Aorta (tissue), 5 donors: Measurements from ENCODE around the gene PADI4. TPM values are rescaled to one million over a fixed set of nuclear protein-coding genes. Genes with fewer than 3 reads are reported as not detected.
"Not testable (repeated sequence)": the region's sequence is repeated elsewhere in the genome, so short reads cannot be mapped to it uniquely, and the experiment has no call there.

Experiments used
- ATAC-seq: fragments of 200-7000 bp; cut with Tn5 transposase; one replicate; pipeline ENCODE4 v1.9.1; 2022; ENCODE audit warnings: moderate library complexity; ENCODE audit not compliant: low FRiP score
- DNase-seq, 2 donors: peaks; one replicate each; pipeline ENCODE4 v3.0.0-alpha.2; 2020
- H3K27ac ChIP-seq, 2 donors: one replicate each; pipeline ENCODE4 v1.5.1; 2013; ENCODE audit warnings: low read length in 2 of 2, mild to moderate bottlenecking in 2 of 2, moderate library complexity in 2 of 2, control low read depth in 1 of 2, inconsistent platforms in 1 of 2, low read depth in 1 of 2
- H3K27me3 ChIP-seq, 2 donors: one replicate each; pipeline ENCODE4 v1.6.1; 2013; ENCODE audit warnings: control low read depth in 1 of 2, low read length in 1 of 2, mild to moderate bottlenecking in 1 of 2, moderate library complexity in 1 of 2; ENCODE audit not compliant: insufficient read depth in 2 of 2, control insufficient read depth in 1 of 2
- H3K36me3 ChIP-seq, 2 donors: one replicate each; pipeline ENCODE4 v1.6.1; 2013; ENCODE audit warnings: control low read depth in 1 of 2, low read length in 1 of 2, mild to moderate bottlenecking in 1 of 2; ENCODE audit not compliant: insufficient read depth in 2 of 2, control insufficient read depth in 1 of 2
- H3K4me1 ChIP-seq, 2 donors: one replicate each; pipeline ENCODE4 v1.6.1; 2013; ENCODE audit warnings: low read length in 2 of 2, control low read depth in 1 of 2, mild to moderate bottlenecking in 1 of 2, moderate library complexity in 1 of 2; ENCODE audit not compliant: insufficient read depth in 2 of 2, control insufficient read depth in 1 of 2
- H3K4me3 ChIP-seq, 2 donors: one replicate each; pipeline ENCODE4 v1.5.1; 2013; ENCODE audit warnings: low read length in 2 of 2, control low read depth in 1 of 2, mild to moderate bottlenecking in 1 of 2
- H3K9me3 ChIP-seq: one replicate; pipeline ENCODE4 v1.6.1; 2013; ENCODE audit warnings: mild to moderate bottlenecking, low read length; ENCODE audit not compliant: control insufficient read depth
- WGBS, 2 donors: extraction: QIAGEN DNeasy Blood & Tissue Kit; methylation state at CpG; one replicate each; pipeline ENCODE4 v1.1.7; 2013; 5-methylcytosine and 5-hydroxymethylcytosine counted together
- intact Hi-C, 2 donors: fragments of 100-400 bp; cut with DNase I; formaldehyde crosslinking; loops; one replicate each; pipeline versions ENCODE4 v1.14.2 to v1.15.0; 2022
- polyA plus RNA-seq, 2 donors: library from polyadenylated mRNA; stranded (reverse); fragments of 200-250 nt; gene quantifications; one replicate each; pipeline ENCODE4 v1.2.3, GENCODE V29; 2013
- total RNA-seq, 2 donors: library from RNA; stranded (reverse); fragmentation: NEBNext Ultra II Directional; extraction: Animal tissue kit (Norgen Biotek cat#: 25700); gene quantifications; one replicate each; pipeline ENCODE4 v1.2.1, GENCODE V29; 2021
- donor health status: healthy with polysubstance abuse.
- donor health status: Bipolar disorder and iron deficiency.
- donor health status: DM: no; HTN: no; CAD: no.
- donor health status: DM: no; HTN: no; CAD: no.
- donor health status: DM: yes; HTN: yes; CAD: no.

The PADI4 gene
- total and polyA plus RNA-seq, 4 donors = 1.7 to 2.1 TPM; not detected in 2

- H3K27ac ChIP-seq = no peak overlapping the region
- no peaks in the 10 kb centered on the region for H3K36me3 ChIP-seq
- H3K27me3 ChIP-seq = no peaks in the 10 kb centered on the region
- ATAC-seq = peak; percentile 19
- no peaks in the 10 kb centered on the region for H3K4me1 ChIP-seq
- 28 to 30% methylated on average over 20 of the region's 20 CpGs for WGBS, 2 donors
- no peak overlapping the region for H3K4me3 ChIP-seq
- peaks cover 1% of the 10 kb centered on the region for H3K9me3 ChIP-seq
- peak; percentile 65 to 86 for DNase-seq
- intact Hi-C loops = no loop called here
Observed at GRCh38 chr1:17335821-17336710, 28.1 kb downstream of the PADI4 start.

GRCh38 chr1:17338706-17339493 is 30.9 kb downstream of the PADI4 start:
- H3K9me3 ChIP-seq = no peaks in the 10 kb centered on the region
- no peak overlapping the region for H3K27ac ChIP-seq
- WGBS, 2 donors = 64 to 68% methylated on average over 15 of the region's 15 CpGs
- peak in 1 of 2 donors; percentile 48 for DNase-seq
- H3K36me3 ChIP-seq = no peaks in the 10 kb centered on the region
- no peak for ATAC-seq
- H3K27me3 ChIP-seq = no peaks in the 10 kb centered on the region
- no peak overlapping the region for H3K4me3 ChIP-seq
- H3K4me1 ChIP-seq = no peaks in the 10 kb centered on the region
- intact Hi-C loops = no loop called here

- Histone ChIP-seq H3K4me3 (no peak overlapping the region), H3K9me3 (no peaks in the 10 kb centered on the region), H3K27me3 (no peaks in the 10 kb centered on the region), H3K27ac (no peak overlapping the region), H3K36me3 (no peaks in the 10 kb centered on the region), H3K4me1 (no peaks in the 10 kb centered on the region)
- 70 to 71% methylated on average over 7 of the region's 7 CpGs for WGBS, 2 donors
- peak in 1 of 2 donors; percentile 59 for DNase-seq
- intact Hi-C loops = no loop called here
- ATAC-seq = no peak
Observed at GRCh38 chr1:17339521-17339920, 31.5 kb downstream of the PADI4 start.

- no peak overlapping the region for H3K27ac ChIP-seq
- peak in 1 of 2 donors; percentile 27 for DNase-seq
- H3K4me3 ChIP-seq = no peak overlapping the region
- H3K4me1 ChIP-seq = no peaks in the 10 kb centered on the region
- intact Hi-C loops = no loop called here
- WGBS, 2 donors = 69 to 74% methylated on average over 8 of the region's 8 CpGs
- H3K27me3 ChIP-seq = no peaks in the 10 kb centered on the region
- ATAC-seq = no peak
- no peaks in the 10 kb centered on the region for H3K36me3 ChIP-seq
- H3K9me3 ChIP-seq = no peaks in the 10 kb centered on the region
Observed at GRCh38 chr1:17340358-17340757, 32.4 kb downstream of the PADI4 start.

GRCh38 chr1:17342014-17342441 is 34.0 kb downstream of the PADI4 start:
- intact Hi-C loops = no loop called here
- Histone ChIP-seq H3K36me3 (no peaks in the 10 kb centered on the region), H3K4me1 (no peaks in the 10 kb centered on the region), H3K9me3 (no peaks in the 10 kb centered on the region), H3K4me3 (no peak overlapping the region), H3K27ac (no peak overlapping the region), H3K27me3 (no peaks in the 10 kb centered on the region)
- WGBS, 2 donors = 72 to 74% methylated on average over 16 to 17 of the region's 17 CpGs
- no peak for ATAC-seq
- peak in 1 of 2 donors; percentile 43 for DNase-seq

GRCh38 chr1:17345506-17345905 is 37.5 kb downstream of the PADI4 start:
- 88% methylated on average over 5 of the region's 5 CpGs for WGBS, 2 donors
- intact Hi-C loops, H3K27me3 ChIP-seq, H3K36me3 ChIP-seq, ATAC-seq, H3K9me3 ChIP-seq, DNase-seq, H3K4me1 ChIP-seq, H3K27ac ChIP-seq, H3K4me3 ChIP-seq: not testable (repeated sequence)

GRCh38 chr1:17346046-17346789 is 38.2 kb downstream of the PADI4 start:
- Histone ChIP-seq H3K36me3 (no peaks in the 10 kb centered on the region), H3K27ac (no peak overlapping the region), H3K4me1 (no peaks in the 10 kb centered on the region), H3K4me3 (no peak overlapping the region), H3K27me3 (no peaks in the 10 kb centered on the region), H3K9me3 (no peaks in the 10 kb centered on the region)
- DNase-seq = peak; percentile 32 to 37
- WGBS, 2 donors = 78 to 84% methylated on average over 9 of the region's 9 CpGs
- intact Hi-C loops = no loop called here
- ATAC-seq = no peak

GRCh38 chr1:17347769-17348592 is 40.0 kb downstream of the PADI4 start:
- peak; percentile 25 to 55 for DNase-seq
- no peak overlapping the region for H3K4me3 ChIP-seq
- H3K27ac ChIP-seq = no peak overlapping the region
- no peaks in the 10 kb centered on the region for H3K36me3 ChIP-seq
- H3K27me3 ChIP-seq = no peaks in the 10 kb centered on the region
- intact Hi-C loops = no loop called here
- ATAC-seq = no peak
- no peaks in the 10 kb centered on the region for H3K4me1 ChIP-seq
- H3K9me3 ChIP-seq = no peaks in the 10 kb centered on the region
- WGBS, 2 donors = 70 to 71% methylated on average over 19 of the region's 19 CpGs
